ENCODE measurements around the gene PCNX4.

DNA sequence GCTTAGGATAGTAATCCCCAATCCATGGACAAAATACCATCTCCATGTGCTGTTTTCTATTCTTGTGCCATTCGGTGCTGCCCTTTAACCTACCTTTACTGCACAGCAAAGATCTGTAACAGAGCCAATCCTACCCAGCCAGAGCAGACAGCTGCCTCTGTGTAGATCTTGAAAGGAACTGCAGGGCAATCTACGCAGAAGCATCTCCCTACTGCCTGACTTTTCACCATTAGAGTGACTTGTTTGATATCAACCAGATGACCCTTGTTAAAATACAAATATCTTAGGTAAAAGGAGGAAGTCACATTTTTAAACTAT is 123.4 kb downstream of the PCNX4 start:
- TF ChIP-seq, protein P1, sequence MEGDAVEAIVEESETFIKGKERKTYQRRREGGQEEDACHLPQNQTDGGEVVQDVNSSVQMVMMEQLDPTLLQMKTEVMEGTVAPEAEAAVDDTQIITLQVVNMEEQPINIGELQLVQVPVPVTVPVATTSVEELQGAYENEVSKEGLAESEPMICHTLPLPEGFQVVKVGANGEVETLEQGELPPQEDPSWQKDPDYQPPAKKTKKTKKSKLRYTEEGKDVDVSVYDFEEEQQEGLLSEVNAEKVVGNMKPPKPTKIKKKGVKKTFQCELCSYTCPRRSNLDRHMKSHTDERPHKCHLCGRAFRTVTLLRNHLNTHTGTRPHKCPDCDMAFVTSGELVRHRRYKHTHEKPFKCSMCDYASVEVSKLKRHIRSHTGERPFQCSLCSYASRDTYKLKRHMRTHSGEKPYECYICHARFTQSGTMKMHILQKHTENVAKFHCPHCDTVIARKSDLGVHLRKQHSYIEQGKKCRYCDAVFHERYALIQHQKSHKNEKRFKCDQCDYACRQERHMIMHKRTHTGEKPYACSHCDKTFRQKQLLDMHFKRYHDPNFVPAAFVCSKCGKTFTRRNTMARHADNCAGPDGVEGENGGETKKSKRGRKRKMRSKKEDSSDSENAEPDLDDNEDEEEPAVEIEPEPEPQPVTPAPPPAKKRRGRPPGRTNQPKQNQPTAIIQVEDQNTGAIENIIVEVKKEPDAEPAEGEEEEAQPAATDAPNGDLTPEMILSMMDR (IDR thresholded peaks at IDR 0.05) = no peak
- TF ChIP-seq POLR2A (IDR thresholded peaks at IDR 0.05) = no peak

Data from body of pancreas (tissue), 4 donors.